Thyroid gland (tissue), 4 donors: ENCODE data around the gene TANC2. TPM values are rescaled to one million over a fixed set of nuclear protein-coding genes. Genes with fewer than 3 reads are reported as not detected.

Experiments
- DNase-seq, 2 donors: peaks; one replicate each; pipeline ENCODE4 v3.0.0-alpha.2; 2019
- H3K27ac ChIP-seq, 3 donors: fragments of 200-600 bp; sonication (generic); 1 replicate in 2 of 3; 2 replicates in 1 of 3; pipeline ENCODE4 v1.5.1; 2016 to 2019; ENCODE audit warnings: mild to moderate bottlenecking in 1 of 3, moderate library complexity in 1 of 3
- H3K27me3 ChIP-seq: fragments of 200-600 bp; sonication (generic); one replicate; pipeline ENCODE4 v1.5.1; 2019
- H3K36me3 ChIP-seq, 2 donors: fragments of 200-600 bp; sonication (generic); one replicate each; pipeline ENCODE4 v1.5.1; 2016 to 2019
- H3K4me1 ChIP-seq, 2 donors: fragments of 200-600 bp; sonication (generic); one replicate each; pipeline ENCODE4 v1.5.1; 2017 to 2019
- H3K4me3 ChIP-seq, 3 donors: fragments of 200-600 bp; sonication (generic); replicated peaks in 1 of 3; 1 replicate in 2 of 3; 2 replicates in 1 of 3; pipeline ENCODE4 v1.5.1; 2016; ENCODE audit warnings: mild to moderate bottlenecking in 1 of 3
- H3K9me3 ChIP-seq: fragments of 200-600 bp; sonication (generic); one replicate; pipeline ENCODE4 v1.5.1; 2017
- CTCF ChIP-seq, 6 experiments: fragments of 200-600 bp in 3 of 6; fragments of 450-650 bp in 3 of 6; sonication (generic) in 3 of 6; IDR thresholded peaks; one replicate each; pipeline ENCODE4 v1.5.1; 2016 to 2019; ENCODE audit warnings: antibody characterized with exemption in 6 of 6, mild to moderate bottlenecking in 2 of 6, inconsistent platforms in 1 of 6, moderate library complexity in 1 of 6
- POLR2A ChIP-seq, 2 donors: fragments of 450-650 bp; IDR thresholded peaks; one replicate each; pipeline ENCODE4 v1.6.1; 2017; ENCODE audit warnings: antibody characterized with exemption in 2 of 2, mild to moderate bottlenecking in 2 of 2, moderate library complexity in 1 of 2
- WGBS, 2 donors: methylation state at CpG; one replicate each; pipeline ENCODE4 v1.1.5; 2017; 5-methylcytosine and 5-hydroxymethylcytosine counted together
- intact Hi-C: fragments of 100-400 bp; cut with DNase I; formaldehyde crosslinking; loops from one replicate; pipeline ENCODE4 v1.15.1; 2023
- total RNA-seq, 4 donors: library from RNA; depleted of rRNA; stranded (reverse); fragments of >200 nt; gene quantifications; one replicate each; pipeline ENCODE4 v1.2.3, GENCODE V29; 2016

TANC2 gene
- total RNA-seq, 4 donors from 2014 or later, result 15.2 to 22.2 (median 19.6) TPM

- H3K4me3 ChIP-seq, result no peak overlapping the region
- H3K27ac ChIP-seq, result no peak overlapping the region
- H3K36me3 ChIP-seq, result no peaks in the 10 kb centered on the region
- 97 to 98% methylated on average over 1 of the region's 1 CpG for WGBS, 2 donors
- H3K9me3 ChIP-seq, result no peaks in the 10 kb centered on the region
- TF ChIP-seq CTCF (IDR thresholded peaks at IDR 0.05), result no peak
- no peak for TF ChIP-seq POLR2A (IDR thresholded peaks at IDR 0.05)
- intact Hi-C loops, result no loop called here
- no peak for DNase-seq
- H3K4me1 ChIP-seq, result no peaks in the 10 kb centered on the region
- no peaks in the 10 kb centered on the region for H3K27me3 ChIP-seq
Measured at GRCh38 chr17:62931101-62931500, 34.9 kb upstream of the TANC2 start.

GRCh38 chr17:62933501-62934385 is 32.3 kb upstream of the TANC2 start:
- DNase-seq, result no peak
- Histone ChIP-seq H3K36me3 (no peaks in the 10 kb centered on the region), H3K9me3 (no peaks in the 10 kb centered on the region), H3K4me3 (no peak overlapping the region), H3K4me1 (no peaks in the 10 kb centered on the region), H3K27me3 (no peaks in the 10 kb centered on the region), H3K27ac (no peak overlapping the region)
- WGBS, 2 donors, result 52 to 56% methylated on average over 15 of the region's 15 CpGs
- intact Hi-C loops, result no loop called here
- TF ChIP-seq CTCF (IDR thresholded peaks at IDR 0.05) (no peak), POLR2A (IDR thresholded peaks at IDR 0.05) (no peak)

- no peaks in the 10 kb centered on the region for H3K4me1 ChIP-seq
- H3K9me3 ChIP-seq, result no peaks in the 10 kb centered on the region
- H3K27me3 ChIP-seq, result no peaks in the 10 kb centered on the region
- no peaks in the 10 kb centered on the region for H3K36me3 ChIP-seq
- intact Hi-C loops, result no loop called here
- TF ChIP-seq CTCF (IDR thresholded peaks at IDR 0.05) (no peak), POLR2A (IDR thresholded peaks at IDR 0.05) (no peak)
- WGBS, 2 donors, result 89 to 97% methylated on average over 1 of the region's 1 CpG
- no peak overlapping the region for H3K4me3 ChIP-seq
- no peak overlapping the region for H3K27ac ChIP-seq
- DNase-seq, result no peak
Measured at GRCh38 chr17:62935098-62935497, 30.9 kb upstream of the TANC2 start.

- intact Hi-C loops, result no loop called here
- Histone ChIP-seq H3K4me1 (no peaks in the 10 kb centered on the region), H3K27ac (no peak overlapping the region), H3K9me3 (no peaks in the 10 kb centered on the region), H3K4me3 (no peak overlapping the region), H3K36me3 (no peaks in the 10 kb centered on the region), H3K27me3 (no peaks in the 10 kb centered on the region)
- WGBS, 2 donors, result 63 to 86% methylated on average over 2 of the region's 2 CpGs
- no peak for TF ChIP-seq POLR2A (IDR thresholded peaks at IDR 0.05)
- TF ChIP-seq CTCF (IDR thresholded peaks at IDR 0.05), result no peak
- DNase-seq, result no peak
Measured at GRCh38 chr17:62935523-62935922, 30.5 kb upstream of the TANC2 start.

- WGBS, 2 donors, result 57 to 64% methylated on average over 1 of the region's 1 CpG
- no peak overlapping the region for H3K27ac ChIP-seq
- H3K4me3 ChIP-seq, result no peak overlapping the region
- H3K9me3 ChIP-seq, result no peaks in the 10 kb centered on the region
- H3K4me1 ChIP-seq, result no peaks in the 10 kb centered on the region
- no peak for DNase-seq
- TF ChIP-seq CTCF (IDR thresholded peaks at IDR 0.05), result no peak
- no peaks in the 10 kb centered on the region for H3K27me3 ChIP-seq
- intact Hi-C loops, result no loop called here
- no peaks in the 10 kb centered on the region for H3K36me3 ChIP-seq
Measured at GRCh38 chr17:62937606-62938005, 28.4 kb upstream of the TANC2 start.
